NOMO-1 (cell line): ENCODE data around the gene CFAP43.

ENCODE experiments used
- DNase-seq, 2 experiments: peaks; one replicate each; lab custom pipeline; 2025; ENCODE audit not compliant: unreplicated experiment in 2 of 2; lab: John Stamatoyannopoulos, UW

The CFAP43 gene

GRCh38 chr10:104101902-104102301, 130.3 kb downstream of the CFAP43 start:
- DNase-seq = no peak

- no peak for DNase-seq
Measured at GRCh38 chr10:104100795-104101194, 131.4 kb downstream of the CFAP43 start.

- DNase-seq = no peak
Measured at GRCh38 chr10:104099941-104100340, 132.2 kb downstream of the CFAP43 start.

- DNase-seq = no peak
Measured at GRCh38 chr10:104099269-104099668, 132.9 kb downstream of the CFAP43 start.

GRCh38 chr10:104098358-104098925, 133.7 kb downstream of the CFAP43 start:
- no peak for DNase-seq

- no peak for DNase-seq
Measured at GRCh38 chr10:104096692-104097091, 135.5 kb downstream of the CFAP43 start.

- no peak for DNase-seq
Measured at GRCh38 chr10:104092749-104093148, 139.4 kb downstream of the CFAP43 start.

GRCh38 chr10:104090611-104091010, 141.6 kb downstream of the CFAP43 start:
- DNase-seq = no peak

GRCh38 chr10:104089621-104090020, 142.5 kb downstream of the CFAP43 start:
- no peak for DNase-seq

GRCh38 chr10:104088239-104088638, 143.9 kb downstream of the CFAP43 start:
- DNase-seq = no peak

GRCh38 chr10:104085801-104086400, 146.3 kb downstream of the CFAP43 start, which contains the start of gene COL17A1:
Gene COL17A1, minus strand, starts transcription at chr10:104085880. Its CDS starts 5,207 bp downstream, at chr10:104080673.
- DNase-seq = no peak

- DNase-seq = no peak
Measured at GRCh38 chr10:104084482-104085142, 147.6 kb downstream of the CFAP43 start.

- no peak for DNase-seq
Measured at GRCh38 chr10:104081998-104082397, 150.2 kb downstream of the CFAP43 start.

- no peak for DNase-seq
Measured at GRCh38 chr10:104080762-104081161, 151.4 kb downstream of the CFAP43 start.
